Right lobe of liver (tissue), 6 donors: ENCODE results near the gene JAM3. TPM values are rescaled to one million over a fixed set of nuclear protein-coding genes. Genes with fewer than 3 reads are reported as not detected.
A peak's percentile ranks its signal among the peaks of the same experiment; 100 is the strongest.

ENCODE experiments used
- ATAC-seq, 4 donors: fragments of 200-7000 bp; cut with Tn5 transposase; one replicate each; pipeline ENCODE4 v1.9.1; 2020; ENCODE audit warnings: mild to moderate bottlenecking in 4 of 4, moderate library complexity in 4 of 4
- DNase-seq, 3 donors: peaks; one replicate each; pipeline ENCODE4 v3.0.0-alpha.2; 2020
- H3K27ac ChIP-seq, 3 donors: fragments of 200-600 bp; one replicate each; pipeline ENCODE4 v1.8.0; 2022
- H3K27me3 ChIP-seq, 2 donors: fragments of 200-600 bp; one replicate each; pipeline ENCODE4 v1.8.0; 2022
- H3K36me3 ChIP-seq, 4 donors: fragments of 200-600 bp; sonication (generic) in 1 of 4; one replicate each; pipeline versions ENCODE4 v1.5.1 to v1.8.0; 2017 to 2022; ENCODE audit warnings: control low read depth in 1 of 4
- H3K4me1 ChIP-seq, 4 donors: fragments of 200-600 bp; sonication (generic) in 1 of 4; one replicate each; pipeline versions ENCODE4 v1.5.1 to v1.8.0; 2017 to 2022; ENCODE audit warnings: control low read depth in 1 of 4
- H3K4me3 ChIP-seq, 3 donors: fragments of 200-600 bp; one replicate each; pipeline ENCODE4 v1.8.0; 2022
- H3K9me3 ChIP-seq, 4 donors: fragments of 200-600 bp; sonication (generic) in 1 of 4; one replicate each; pipeline versions ENCODE4 v1.5.1 to v1.8.0; 2017 to 2022; ENCODE audit warnings: control low read depth in 1 of 4
- POLR2A ChIP-seq: fragments of 450-650 bp; IDR thresholded peaks from one replicate; pipeline ENCODE4 v1.6.1; 2017; ENCODE audit warnings: antibody characterized with exemption, mild to moderate bottlenecking
- WGBS: methylation state at CpG from one replicate; pipeline ENCODE4 v1.1.6; 2018; ENCODE audit warnings: low coverage, low lambda C conversion rate; ENCODE audit not compliant: insufficient coverage; ENCODE audit errors: missing lambda C conversion rate; 5-methylcytosine and 5-hydroxymethylcytosine counted together
- intact Hi-C, 2 donors: fragments of 100-400 bp; cut with DNase I; formaldehyde crosslinking; loops; one replicate each; pipeline versions ENCODE4 v1.11.2 to v1.14.1; 2022
- total RNA-seq, 6 experiments: library from RNA; depleted of rRNA in 2 of 6; stranded (reverse); fragments of >200 nt in 2 of 6; fragmentation: NEBNext Ultra II Directional in 3 of 6; extraction: Animal tissue kit (Norgen Biotek cat#: 25700) in 3 of 6; gene quantifications; one replicate each; pipeline versions ENCODE4 v1.1.0 to v1.2.4, GENCODE V29; 2016 to 2023
- TF ChIP-seq, protein P1 (sequence below), 4 donors: fragments of 200-600 bp in 3 of 4; fragments of 450-650 bp in 1 of 4; IDR thresholded peaks; one replicate each; pipeline versions ENCODE4 v1.5.1 to v1.8.0; 2016 to 2022; ENCODE audit warnings: antibody characterized with exemption in 4 of 4, mild to moderate bottlenecking in 2 of 4
- donor health status: DM: no; HTN: yes; CAD: no.
- donor health status: DM: no; HTN: no; CAD: no.
- donor health status: DM: no; HTN: no; CAD: no.
- donor health status: DM: no; HTN: yes; CAD: no.
- donor health status: DM: no; HTN: yes; CAD: no.

JAM3 gene
- total RNA-seq, 6 experiments from 2014 or later: 0.86 to 2.5 (median 1.6) TPM

DNA sequence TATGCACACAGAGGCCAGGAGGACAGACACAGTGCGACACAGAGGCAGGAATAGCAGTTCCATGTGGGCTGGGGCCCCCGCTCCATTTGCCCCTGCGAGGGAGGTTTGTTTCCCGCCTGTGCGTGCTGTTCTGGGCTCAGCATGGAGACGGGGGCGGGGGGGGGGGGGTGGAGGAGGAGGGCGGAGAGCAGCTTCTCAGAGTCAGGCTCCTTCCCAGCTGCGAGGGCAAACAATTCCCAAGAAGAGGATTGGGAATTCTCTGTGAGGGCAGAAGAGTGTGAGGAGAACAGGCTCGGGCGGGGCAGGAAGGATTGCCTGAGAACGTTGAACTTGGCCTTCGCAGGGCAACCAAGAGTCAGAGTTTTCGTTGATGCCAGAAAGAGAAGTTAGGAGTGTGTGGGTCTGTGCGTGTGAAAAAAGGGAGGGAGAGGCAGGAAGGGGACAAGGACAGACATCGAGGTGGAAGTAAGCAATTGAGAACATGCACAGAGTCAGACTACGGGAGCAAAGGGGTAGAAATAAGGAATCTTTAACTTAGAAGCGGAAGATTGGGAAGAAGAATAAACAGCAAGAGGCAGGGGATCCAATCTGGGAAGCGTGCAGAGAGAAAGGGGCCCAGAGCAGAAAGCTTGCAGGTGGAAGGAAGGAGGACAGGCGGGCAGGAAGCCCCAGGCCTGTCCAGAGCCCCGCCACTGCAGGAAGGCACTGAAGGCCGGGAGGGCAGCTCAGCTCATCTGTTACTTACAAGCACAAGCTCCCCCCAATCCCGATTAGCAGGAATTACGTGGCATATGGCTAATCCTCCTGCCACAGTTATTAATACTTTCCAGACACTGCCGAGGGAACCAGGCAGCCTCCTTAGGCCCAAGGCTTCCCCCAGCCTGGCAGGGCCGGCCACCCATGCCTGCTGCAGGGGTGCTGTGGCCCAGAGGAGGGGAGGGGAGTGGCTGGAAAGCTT, 15.6 kb upstream of the JAM3 start:
- H3K36me3 ChIP-seq: no peaks in the 10 kb centered on the region
- peaks cover 0 to 12% of the 10 kb centered on the region in 2 donors for H3K27me3 ChIP-seq
- peak in 1 of 3 donors; percentile 38 for DNase-seq
- 38% methylated on average over 22 of the region's 26 CpGs for WGBS
- no peaks in the 10 kb centered on the region for H3K9me3 ChIP-seq
- no peak overlapping the region for H3K27ac ChIP-seq
- no peaks in the 10 kb centered on the region for H3K4me1 ChIP-seq
- H3K4me3 ChIP-seq: no peak overlapping the region
- intact Hi-C loops: loop anchor here (10.0 kb wide), 2 partner anchors 82 to 92 kb away; no protein-coding TSS in a partner anchor
- ATAC-seq: no peak
- TF ChIP-seq POLR2A: no peak
- TF ChIP-seq, protein P1, sequence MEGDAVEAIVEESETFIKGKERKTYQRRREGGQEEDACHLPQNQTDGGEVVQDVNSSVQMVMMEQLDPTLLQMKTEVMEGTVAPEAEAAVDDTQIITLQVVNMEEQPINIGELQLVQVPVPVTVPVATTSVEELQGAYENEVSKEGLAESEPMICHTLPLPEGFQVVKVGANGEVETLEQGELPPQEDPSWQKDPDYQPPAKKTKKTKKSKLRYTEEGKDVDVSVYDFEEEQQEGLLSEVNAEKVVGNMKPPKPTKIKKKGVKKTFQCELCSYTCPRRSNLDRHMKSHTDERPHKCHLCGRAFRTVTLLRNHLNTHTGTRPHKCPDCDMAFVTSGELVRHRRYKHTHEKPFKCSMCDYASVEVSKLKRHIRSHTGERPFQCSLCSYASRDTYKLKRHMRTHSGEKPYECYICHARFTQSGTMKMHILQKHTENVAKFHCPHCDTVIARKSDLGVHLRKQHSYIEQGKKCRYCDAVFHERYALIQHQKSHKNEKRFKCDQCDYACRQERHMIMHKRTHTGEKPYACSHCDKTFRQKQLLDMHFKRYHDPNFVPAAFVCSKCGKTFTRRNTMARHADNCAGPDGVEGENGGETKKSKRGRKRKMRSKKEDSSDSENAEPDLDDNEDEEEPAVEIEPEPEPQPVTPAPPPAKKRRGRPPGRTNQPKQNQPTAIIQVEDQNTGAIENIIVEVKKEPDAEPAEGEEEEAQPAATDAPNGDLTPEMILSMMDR (IDR thresholded peaks at IDR 0.05): no peak

GRCh38 chr11:134055029-134055428, 13.8 kb upstream of the JAM3 start:
- no peaks in the 10 kb centered on the region for H3K9me3 ChIP-seq
- 62% methylated on average over 7 of the region's 9 CpGs for WGBS
- no peaks in the 10 kb centered on the region for H3K36me3 ChIP-seq
- H3K27ac ChIP-seq: no peak overlapping the region
- peaks cover 0 to 3% of the 10 kb centered on the region in 2 donors for H3K27me3 ChIP-seq
- ATAC-seq (no peak), DNase-seq (no peak)
- TF ChIP-seq, protein P1 (IDR thresholded peaks at IDR 0.05): no peak
- no peak for TF ChIP-seq POLR2A
- intact Hi-C loops: loop anchor here (10.0 kb wide), 2 partner anchors 80 to 90 kb away; no protein-coding TSS in a partner anchor
- no peak overlapping the region for H3K4me3 ChIP-seq
- no peaks in the 10 kb centered on the region for H3K4me1 ChIP-seq

- Histone ChIP-seq H3K36me3 (no peaks in the 10 kb centered on the region), H3K9me3 (no peaks in the 10 kb centered on the region), H3K4me3 (no peak overlapping the region), H3K27ac (no peak overlapping the region), H3K4me1 (no peaks in the 10 kb centered on the region), H3K27me3 (no peaks in the 10 kb centered on the region)
- ATAC-seq (no peak), DNase-seq (no peak)
- 15% methylated on average over 3 of the region's 3 CpGs for WGBS
- intact Hi-C loops: no loop called here
- no peak for TF ChIP-seq POLR2A
- TF ChIP-seq, protein P1 (IDR thresholded peaks at IDR 0.05): no peak
Measured at GRCh38 chr11:134060316-134060715, 8.6 kb upstream of the JAM3 start.

DNA sequence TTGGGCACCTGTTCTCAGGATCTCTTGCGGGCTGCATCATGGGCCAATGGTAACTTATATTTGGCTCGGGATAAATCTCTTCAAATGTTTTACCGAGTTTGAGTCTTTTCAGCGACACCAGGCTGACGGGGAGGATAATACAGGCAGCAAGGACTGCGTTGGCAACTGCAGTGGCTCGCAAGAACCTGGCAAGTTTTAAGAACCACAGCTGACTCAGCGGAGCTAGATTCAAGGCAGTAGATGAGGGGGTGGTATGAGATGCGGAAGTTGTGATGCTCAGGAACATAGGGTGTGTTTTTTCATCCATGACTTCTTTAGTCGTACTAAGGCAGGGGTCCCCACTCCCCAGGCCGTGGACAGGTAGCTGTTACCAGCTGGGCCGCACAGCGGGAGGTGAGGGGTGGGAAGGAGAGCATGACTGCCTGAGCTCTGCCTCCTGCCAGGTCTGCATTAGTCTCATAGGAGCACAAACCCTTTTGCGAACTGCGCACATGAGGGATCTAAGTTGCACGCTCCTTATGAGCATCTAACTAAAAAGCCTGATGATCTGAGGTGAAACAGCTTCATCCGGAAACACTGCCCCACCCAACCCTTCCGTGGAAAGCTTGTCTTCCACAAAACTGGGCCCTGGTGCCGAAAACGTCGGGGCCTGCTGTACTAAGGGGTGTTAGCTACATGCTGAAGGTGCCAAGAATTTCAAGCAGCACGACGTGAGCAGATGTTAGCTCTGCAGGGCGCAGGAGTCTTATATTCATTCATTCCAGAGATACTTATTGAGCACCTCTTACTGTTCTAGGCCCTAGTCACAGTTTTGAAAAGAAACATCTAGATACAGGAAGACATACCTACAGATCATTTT, 6.4 kb upstream of the JAM3 start:
- no peak for TF ChIP-seq POLR2A
- TF ChIP-seq, protein P1 (IDR thresholded peaks at IDR 0.05): no peak
- ATAC-seq (no peak), DNase-seq (no peak)
- intact Hi-C loops: no loop called here
- no peaks in the 10 kb centered on the region for H3K36me3 ChIP-seq
- 63% methylated on average over 21 of the region's 24 CpGs for WGBS
- H3K9me3 ChIP-seq: no peaks in the 10 kb centered on the region
- H3K27me3 ChIP-seq: no peaks in the 10 kb centered on the region
- H3K27ac ChIP-seq: no peak overlapping the region
- no peak overlapping the region for H3K4me3 ChIP-seq
- H3K4me1 ChIP-seq: no peaks in the 10 kb centered on the region
